ENCODE data around the gene CKAP5.

CKAP5 gene

GRCh38 chr11:46832511-46833214 is 13.4 kb downstream of the CKAP5 start:
- no peak overlapping the region for H3K4me3 ChIP-seq (ENCODE audit: low read length, poor library complexity, severe bottlenecking)
- TF ChIP-seq EZH2phosphoT487 (IDR thresholded peaks at IDR 0.05; ENCODE audit: borderline replicate concordance): no peak
- TF ChIP-seq CTCF (conservative IDR thresholded peaks at IDR 0.05; ENCODE audit: low read length): no peak
- H2AFZ ChIP-seq (ENCODE audit: low read length): no peak overlapping the region
- H3K9ac ChIP-seq (ENCODE audit: low read depth, low read length, poor library complexity, severe bottlenecking): no peak overlapping the region
- H3K9me3 ChIP-seq (ENCODE audit: insufficient read depth, low read depth, low read length): no peaks in the 10 kb centered on the region
- H3K27me3 ChIP-seq (ENCODE audit: insufficient read depth, low read length, poor library complexity, severe bottlenecking): no peaks in the 10 kb centered on the region
- H3F3A ChIP-seq (ENCODE audit: low read depth): no peaks in the 10 kb centered on the region; the same call in 1 of the 2 replicates
- H4K20me1 ChIP-seq (ENCODE audit: insufficient read depth, low read length, poor library complexity, severe bottlenecking): peaks cover 75% of the 10 kb centered on the region
- peaks cover 99% of the 10 kb centered on the region for H3K79me2 ChIP-seq (ENCODE audit: insufficient read depth, low read length)
- H3K4me1 ChIP-seq (ENCODE audit: insufficient read depth, low read length, poor library complexity, severe bottlenecking): peaks cover 23% of the 10 kb centered on the region
- H3K9me2 ChIP-seq (replicated peaks; ENCODE audit: low read depth, low read length): no peaks in the 10 kb centered on the region
- H3K36me3 ChIP-seq (ENCODE audit: insufficient read depth, low read length): peaks cover 6% of the 10 kb centered on the region; the same call in 1 of the 2 replicates
- H3K4me2 ChIP-seq (ENCODE audit: low read depth, low read length, poor library complexity, severe bottlenecking): no peak overlapping the region

- Histone ChIP-seq H3K9me3 (ENCODE audit: insufficient read depth, low read depth, low read length) (no peaks in the 10 kb centered on the region), H3K4me2 (ENCODE audit: low read depth, low read length, poor library complexity, severe bottlenecking) (no peak overlapping the region), H3K79me2 (ENCODE audit: insufficient read depth, low read length) (peaks cover 100% of the 10 kb centered on the region), H3F3A (ENCODE audit: low read depth) (no peaks in the 10 kb centered on the region; the same call in 1 of the 2 replicates), H4K20me1 (ENCODE audit: insufficient read depth, low read length, poor library complexity, severe bottlenecking) (peaks cover 86% of the 10 kb centered on the region), H3K9ac (ENCODE audit: low read depth, low read length, poor library complexity, severe bottlenecking) (no peak overlapping the region), H3K4me3 (ENCODE audit: low read length, poor library complexity, severe bottlenecking) (no peak overlapping the region), H3K9me2 (replicated peaks; ENCODE audit: low read depth, low read length) (no peaks in the 10 kb centered on the region), H3K27me3 (ENCODE audit: insufficient read depth, low read length, poor library complexity, severe bottlenecking) (no peaks in the 10 kb centered on the region), H3K36me3 (ENCODE audit: insufficient read depth, low read length) (peaks cover 6% of the 10 kb centered on the region; the same call in 1 of the 2 replicates), H3K4me1 (ENCODE audit: insufficient read depth, low read length, poor library complexity, severe bottlenecking) (peaks cover 15% of the 10 kb centered on the region), H2AFZ (ENCODE audit: low read length) (no peak overlapping the region)
- no peak for TF ChIP-seq CTCF (conservative IDR thresholded peaks at IDR 0.05; ENCODE audit: low read length)
- no peak for TF ChIP-seq EZH2phosphoT487 (IDR thresholded peaks at IDR 0.05; ENCODE audit: borderline replicate concordance)
Observed at GRCh38 chr11:46827995-46828394, 18.1 kb downstream of the CKAP5 start.

- H3K79me2 ChIP-seq (ENCODE audit: insufficient read depth, low read length): peaks cover 100% of the 10 kb centered on the region
- peak overlapping the region; percentile 46 for H3K9ac ChIP-seq (ENCODE audit: low read depth, low read length, poor library complexity, severe bottlenecking)
- H3K4me2 ChIP-seq (ENCODE audit: low read depth, low read length, poor library complexity, severe bottlenecking): peak overlapping the region; percentile 89
- no peaks in the 10 kb centered on the region; the same call in 1 of the 2 replicates for H3F3A ChIP-seq (ENCODE audit: low read depth)
- H4K20me1 ChIP-seq (ENCODE audit: insufficient read depth, low read length, poor library complexity, severe bottlenecking): peaks cover 77% of the 10 kb centered on the region
- no peak overlapping the region for H2AFZ ChIP-seq (ENCODE audit: low read length)
- H3K4me3 ChIP-seq (ENCODE audit: low read length, poor library complexity, severe bottlenecking): peak overlapping the region; percentile 77
- no peaks in the 10 kb centered on the region for H3K9me3 ChIP-seq (ENCODE audit: insufficient read depth, low read depth, low read length)
- H3K27me3 ChIP-seq (ENCODE audit: insufficient read depth, low read length, poor library complexity, severe bottlenecking): no peaks in the 10 kb centered on the region
- H3K4me1 ChIP-seq (ENCODE audit: insufficient read depth, low read length, poor library complexity, severe bottlenecking): peaks cover 15% of the 10 kb centered on the region
- no peaks in the 10 kb centered on the region for H3K9me2 ChIP-seq (replicated peaks; ENCODE audit: low read depth, low read length)
- H3K36me3 ChIP-seq (ENCODE audit: insufficient read depth, low read length): no peaks in the 10 kb centered on the region
- TF ChIP-seq EZH2phosphoT487 (IDR thresholded peaks at IDR 0.05; ENCODE audit: borderline replicate concordance) (no peak), CTCF (conservative IDR thresholded peaks at IDR 0.05; ENCODE audit: low read length) (no peak)
Observed at GRCh38 chr11:46826310-46827044, 19.6 kb downstream of the CKAP5 start.

Measured in Loucy (cell line).